SK-N-SH (cell line): ENCODE measurements around the gene GRIN2A. TPM values are rescaled to one million over a fixed set of nuclear protein-coding genes. Genes with fewer than 3 reads are reported as not detected.

Experiments used
- CTCF ChIA-PET: fragments of 300-600, 350-600 bp; formaldehyde crosslinking; extraction: SDS; loops from one replicate; lab custom pipeline; 2021; lab: Yijun Ruan, JAX
- POLR2A ChIA-PET: fragments of 350-600 bp; sonication (Branson Sonifier 250); formaldehyde crosslinking; extraction: SDS; loops from one replicate; lab custom pipeline; 2020; ENCODE audit warnings: antibody characterized with exemption, inconsistent platforms; lab: Yijun Ruan, JAX
- DNase-seq: peaks from one replicate; pipeline ENCODE4 v3.0.0; 2012
- H2AFZ ChIP-seq: fragments of 200-600 bp; sonication (generic); 2 replicates; pipeline ENCODE4 v1.8.1; 2016; ENCODE audit warnings: antibody characterized with exemption, mild to moderate bottlenecking, low read depth
- H3F3A ChIP-seq: fragments of 200-600 bp; sonication (generic); replicated peaks from 2 replicates; pipeline ENCODE3; 2016; ENCODE audit warnings: antibody characterized with exemption, mild to moderate bottlenecking; ENCODE audit not compliant: insufficient read depth
- H3K27ac ChIP-seq, 2 experiments: fragments of 200-500 bp in 1 of 2; fragments of 200-600 bp in 1 of 2; sonication (Bioruptor generic) in 1 of 2; sonication (generic), shearing (Covaris generic) in 1 of 2; 2 replicates each; pipeline versions ENCODE4 v1.5.1 to v1.6.1; 2014 to 2016; ENCODE audit warnings: low read depth in 2 of 2, inconsistent platforms in 1 of 2, low read length in 1 of 2, mild to moderate bottlenecking in 1 of 2, mixed read lengths in 1 of 2
- H3K27me3 ChIP-seq: fragments of 200-600 bp; sonication (generic), shearing (Covaris generic); 2 replicates; pipeline ENCODE4 v1.6.1; 2016; ENCODE audit warnings: mixed run types; ENCODE audit not compliant: insufficient read depth
- H3K36me3 ChIP-seq, 2 experiments: fragments of 200-500 bp in 1 of 2; fragments of 200-600 bp in 1 of 2; sonication (Bioruptor generic) in 1 of 2; sonication (generic) in 1 of 2; replicated peaks in 1 of 2; 2 replicates each; pipeline versions ENCODE3 to v1.5.1; 2014 to 2016; ENCODE audit warnings: low read length in 1 of 2, mild to moderate bottlenecking in 1 of 2; ENCODE audit not compliant: insufficient read depth in 2 of 2, control insufficient read depth in 1 of 2
- H3K4me1 ChIP-seq, 2 experiments: fragments of 200-500 bp in 1 of 2; fragments of 200-600 bp in 1 of 2; sonication (Bioruptor generic) in 1 of 2; sonication (generic), shearing (Covaris generic) in 1 of 2; 2 replicates each; pipeline versions ENCODE4 v1.5.1 to v1.6.1; 2014 to 2016; ENCODE audit warnings: low read depth in 1 of 2, low read length in 1 of 2, mixed run types in 1 of 2; ENCODE audit not compliant: insufficient read depth in 2 of 2, control insufficient read depth in 1 of 2
- H3K4me2 ChIP-seq: fragments of 200-600 bp; sonication (generic), shearing (Covaris generic); 2 replicates; pipeline ENCODE4 v1.6.1; 2017; ENCODE audit warnings: mixed run types
- H3K4me3 ChIP-seq, 2 experiments: fragments of 200-500 bp in 1 of 2; fragments of 200-600 bp in 1 of 2; sonication (Bioruptor generic) in 1 of 2; sonication (generic), shearing (Covaris generic) in 1 of 2; 2 replicates each; pipeline versions ENCODE4 v1.5.1 to v1.8.1; 2014 to 2016; ENCODE audit warnings: low read depth in 2 of 2, inconsistent platforms in 1 of 2, low read length in 1 of 2, mild to moderate bottlenecking in 1 of 2, mixed read lengths in 1 of 2, moderate library complexity in 1 of 2
- H3K79me2 ChIP-seq: fragments of 200-600 bp; sonication (generic); 2 replicates; pipeline ENCODE4 v1.8.1; 2017; ENCODE audit warnings: mild to moderate bottlenecking; ENCODE audit not compliant: insufficient read depth
- H3K9ac ChIP-seq: fragments of 200-600 bp; sonication (generic); 2 replicates; pipeline ENCODE4 v1.6.1; 2017; ENCODE audit warnings: mixed run types
- H3K9me2 ChIP-seq: fragments of 200-600 bp; sonication (generic); 2 replicates; pipeline ENCODE4 v1.6.1; 2017; ENCODE audit warnings: mixed run types
- H3K9me3 ChIP-seq: fragments of 200-600 bp; sonication (generic); 2 replicates; pipeline ENCODE4 v1.6.1; 2017; ENCODE audit warnings: mixed run types, mild to moderate bottlenecking, moderate library complexity
- H4K20me1 ChIP-seq: fragments of 200-600 bp; sonication (generic); 2 replicates; pipeline ENCODE4 v1.6.1; 2017; ENCODE audit warnings: mild to moderate bottlenecking, mixed run types; ENCODE audit not compliant: insufficient read depth
- ELF1 ChIP-seq: IDR thresholded peaks from 2 replicates; pipeline ENCODE4 v1.4.0; 2012
- FOSL2 ChIP-seq: IDR thresholded peaks from 2 replicates; pipeline ENCODE4 v1.4.0; 2012; ENCODE audit warnings: low read depth, mild to moderate bottlenecking, moderate library complexity, borderline replicate concordance
- FOXJ3 ChIP-seq: sonication (generic); formaldehyde crosslinking; IDR thresholded peaks from 2 replicates; pipeline ENCODE4 v1.5.1; 2020; ENCODE audit warnings: mild to moderate bottlenecking, missing genetic modification reagents
- FOXM1 ChIP-seq: IDR thresholded peaks from 2 replicates; pipeline ENCODE4 v1.4.0; 2012; ENCODE audit warnings: low read depth, mild to moderate bottlenecking
- GABPA ChIP-seq: IDR thresholded peaks from 2 replicates; pipeline ENCODE4 v1.4.0; 2012; ENCODE audit warnings: low read depth, mild to moderate bottlenecking
- GATA2 ChIP-seq: sonication (generic); formaldehyde crosslinking; IDR thresholded peaks from 2 replicates; pipeline ENCODE4 v1.5.0; 2020; ENCODE audit warnings: mild to moderate bottlenecking, missing genetic modification reagents
- MXI1 ChIP-seq: IDR thresholded peaks from 2 replicates; pipeline ENCODE4 v1.6.1; 2012; ENCODE audit warnings: mild to moderate bottlenecking, low read depth, low read length, improper control_type of control experiment
- NFIC ChIP-seq: IDR thresholded peaks from 2 replicates; pipeline ENCODE4 v1.4.0; 2012; ENCODE audit warnings: borderline replicate concordance
- RFX5 ChIP-seq: IDR thresholded peaks from 2 replicates; pipeline ENCODE4 v1.6.1; 2012; ENCODE audit warnings: mild to moderate bottlenecking, improper control_type of control experiment, low read length
- RXRA ChIP-seq: IDR thresholded peaks from 2 replicates; pipeline ENCODE4 v1.4.0; 2012; ENCODE audit warnings: low read depth, mild to moderate bottlenecking, borderline replicate concordance
- SIN3A ChIP-seq: IDR thresholded peaks from 2 replicates; pipeline ENCODE4 v1.6.1; 2012; ENCODE audit warnings: low read depth, mild to moderate bottlenecking, low read length, moderate library complexity, borderline replicate concordance
- whole genome bisulfite sequencing: methylation state at CpG from one replicate; pipeline ENCODE4 v1.1.6; 2017; ENCODE audit warnings: low lambda C conversion rate; 5-methylcytosine and 5-hydroxymethylcytosine counted together
- polyA plus RNA-seq, 3 experiments: library from polyadenylated mRNA; depleted of rRNA; stranded (reverse); fragments of >200 nt; gene quantifications; 2 replicates each; pipeline ENCODE4 v1.2.3, GENCODE V29; 2012
- TF ChIP-seq, protein P1 (sequence below): IDR thresholded peaks from 2 replicates; pipeline ENCODE4 v1.4.0; 2012; ENCODE audit warnings: low read depth
- TF ChIP-seq, protein P2 (sequence below): fragments of 150-350 bp; IDR thresholded peaks from 2 replicates; pipeline ENCODE4 v1.6.1; 2016; ENCODE audit warnings: mild to moderate bottlenecking, low read depth, low read length
- TF ChIP-seq, protein P3 (sequence below): IDR thresholded peaks from 2 replicates; pipeline ENCODE4; 2012

The GRIN2A gene
- polyA plus RNA-seq, 1 of the 3 experiments (the other 2 are of a cell fraction) = not detected

- TF ChIP-seq, protein P1, sequence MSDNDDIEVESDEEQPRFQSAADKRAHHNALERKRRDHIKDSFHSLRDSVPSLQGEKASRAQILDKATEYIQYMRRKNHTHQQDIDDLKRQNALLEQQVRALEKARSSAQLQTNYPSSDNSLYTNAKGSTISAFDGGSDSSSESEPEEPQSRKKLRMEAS = no peak
- no peak for TF ChIP-seq FOSL2
- TF ChIP-seq GABPA = no peak
- no peak for TF ChIP-seq SIN3A
- TF ChIP-seq FOXJ3 (CRISPR knock-in tag) = no peak
- TF ChIP-seq ELF1 = no peak
- no peak for TF ChIP-seq FOXM1
- TF ChIP-seq, protein P2, sequence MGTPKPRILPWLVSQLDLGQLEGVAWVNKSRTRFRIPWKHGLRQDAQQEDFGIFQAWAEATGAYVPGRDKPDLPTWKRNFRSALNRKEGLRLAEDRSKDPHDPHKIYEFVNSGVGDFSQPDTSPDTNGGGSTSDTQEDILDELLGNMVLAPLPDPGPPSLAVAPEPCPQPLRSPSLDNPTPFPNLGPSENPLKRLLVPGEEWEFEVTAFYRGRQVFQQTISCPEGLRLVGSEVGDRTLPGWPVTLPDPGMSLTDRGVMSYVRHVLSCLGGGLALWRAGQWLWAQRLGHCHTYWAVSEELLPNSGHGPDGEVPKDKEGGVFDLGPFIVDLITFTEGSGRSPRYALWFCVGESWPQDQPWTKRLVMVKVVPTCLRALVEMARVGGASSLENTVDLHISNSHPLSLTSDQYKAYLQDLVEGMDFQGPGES = no peak
- TF ChIP-seq NFIC = no peak
- POLR2A ChIA-PET = no interaction called here
Measured at GRCh38 chr16:9738690-9739089, 443.5 kb downstream of the GRIN2A start.

DNA sequence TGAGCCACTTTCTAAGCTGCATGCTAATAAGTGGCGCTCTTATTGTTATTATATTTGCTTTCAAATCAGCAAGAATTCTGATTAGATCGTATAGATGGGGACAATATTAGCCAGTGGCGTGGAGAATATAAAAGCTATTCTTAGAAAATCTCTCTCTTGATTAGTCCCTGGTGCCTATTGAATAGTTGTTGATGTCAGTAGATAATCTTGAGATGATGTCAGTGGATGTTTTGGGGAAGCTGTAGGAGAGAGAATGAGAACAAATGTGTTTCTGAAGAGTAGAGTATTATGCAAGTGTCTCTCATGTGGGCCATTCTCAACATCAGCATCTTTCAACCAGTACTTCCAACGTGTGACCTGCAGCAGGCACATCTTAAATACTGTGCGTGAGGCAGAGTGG, 445.7 kb downstream of the GRIN2A start:
- H3K4me2 ChIP-seq = no peak overlapping the region
- H3K9me2 ChIP-seq = no peaks in the 10 kb centered on the region
- no peak overlapping the region for H3K4me3 ChIP-seq
- H4K20me1 ChIP-seq = no peaks in the 10 kb centered on the region
- POLR2A ChIA-PET = no interaction called here
- H3K36me3 ChIP-seq = no peaks in the 10 kb centered on the region
- H2AFZ ChIP-seq = no peak overlapping the region
- no peaks in the 10 kb centered on the region for H3K9me3 ChIP-seq
- 23% methylated on average over 5 of the region's 5 CpGs for WGBS
- CTCF ChIA-PET = no interaction called here
- no peaks in the 10 kb centered on the region for H3K79me2 ChIP-seq
- TF ChIP-seq RFX5 = no peak
- TF ChIP-seq, protein P3, sequence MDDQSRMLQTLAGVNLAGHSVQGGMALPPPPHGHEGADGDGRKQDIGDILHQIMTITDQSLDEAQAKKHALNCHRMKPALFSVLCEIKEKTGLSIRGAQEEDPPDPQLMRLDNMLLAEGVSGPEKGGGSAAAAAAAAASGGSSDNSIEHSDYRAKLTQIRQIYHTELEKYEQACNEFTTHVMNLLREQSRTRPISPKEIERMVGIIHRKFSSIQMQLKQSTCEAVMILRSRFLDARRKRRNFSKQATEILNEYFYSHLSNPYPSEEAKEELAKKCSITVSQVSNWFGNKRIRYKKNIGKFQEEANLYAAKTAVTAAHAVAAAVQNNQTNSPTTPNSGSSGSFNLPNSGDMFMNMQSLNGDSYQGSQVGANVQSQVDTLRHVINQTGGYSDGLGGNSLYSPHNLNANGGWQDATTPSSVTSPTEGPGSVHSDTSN = no peak
- no peak for TF ChIP-seq RXRA
- no peak for TF ChIP-seq FOXJ3 (CRISPR knock-in tag)
- TF ChIP-seq MXI1 = no peak
- TF ChIP-seq GATA2 (CRISPR knock-in tag) = no peak
- H3K27ac ChIP-seq = no peak overlapping the region
- no peaks in the 10 kb centered on the region for H3K27me3 ChIP-seq
- H3K9ac ChIP-seq = no peak overlapping the region
- no peaks in the 10 kb centered on the region for H3K4me1 ChIP-seq
- H3F3A ChIP-seq = no peaks in the 10 kb centered on the region
- no peak for DNase-seq

More at GRCh38 chr16:9738690-9739089, 443.5 kb downstream of the GRIN2A start:
- no peaks in the 10 kb centered on the region for H3K9me3 ChIP-seq
- no peaks in the 10 kb centered on the region for H3K27me3 ChIP-seq
- CTCF ChIA-PET = no interaction called here
- H2AFZ ChIP-seq = no peak overlapping the region
- H3K4me3 ChIP-seq = no peak overlapping the region
- no peaks in the 10 kb centered on the region for H3F3A ChIP-seq
- H3K27ac ChIP-seq = no peak overlapping the region
- H3K9ac ChIP-seq = no peak overlapping the region
- WGBS = 18% methylated on average over 6 of the region's 6 CpGs
- H3K9me2 ChIP-seq = no peaks in the 10 kb centered on the region
- H3K4me2 ChIP-seq = no peak overlapping the region
- no peaks in the 10 kb centered on the region for H3K4me1 ChIP-seq
- no peak for DNase-seq
- no peaks in the 10 kb centered on the region for H4K20me1 ChIP-seq
- no peaks in the 10 kb centered on the region for H3K36me3 ChIP-seq
- H3K79me2 ChIP-seq = no peaks in the 10 kb centered on the region
